ENCODE results near the gene GRIP1. TPM values are rescaled to one million over a fixed set of nuclear protein-coding genes. Genes with fewer than 3 reads are reported as not detected.

GRIP1 gene
- total and polyA plus RNA-seq, 2 experiments from 2014 or later, result 5.1 to 13.7 TPM

- Histone ChIP-seq H3F3A (replicated peaks; ENCODE audit: low read depth) (no peaks in the 10 kb centered on the region), H3K27ac (ENCODE audit: low read depth) (no peak overlapping the region), H3K9me2 (ENCODE audit: insufficient read depth) (no peaks in the 10 kb centered on the region; the same call in 1 of the 2 replicates), H2AFZ (no peak overlapping the region), H3K27me3 (ENCODE audit: insufficient read depth) (no peaks in the 10 kb centered on the region), H3K4me1 (ENCODE audit: insufficient read depth) (no peaks in the 10 kb centered on the region), H3K36me3 (ENCODE audit: insufficient read depth) (no peaks in the 10 kb centered on the region), H3K4me2 (no peak overlapping the region), H4K20me1 (replicated peaks; ENCODE audit: insufficient read depth) (no peaks in the 10 kb centered on the region), H3K79me2 (replicated peaks; ENCODE audit: insufficient read depth) (no peaks in the 10 kb centered on the region), H3K4me3 (no peak overlapping the region)
- Mint-ChIP-seq H3K4me1 (0 out of 3 replicates have a peak, but pooled peaks cover 4% of the 10 kb centered on the region), H3K4me3 (no peak overlapping the region), H3K36me3 (ENCODE audit: low read depth) (no peaks in the 10 kb centered on the region), H3K27me3 (ENCODE audit: insufficient read depth, low read depth, poor library complexity) (no peaks in the 10 kb centered on the region), H3K9me3 (no peaks in the 10 kb centered on the region), H3K27ac (no peak overlapping the region)
- DNase-seq (ENCODE audit: low spot score) (no peak), ATAC-seq (no peak)
- TF ChIP-seq POLR2AphosphoS5 (IDR thresholded peaks at IDR 0.05; ENCODE audit: low read depth) (no peak), STAT1 (IDR thresholded peaks at IDR 0.05; ENCODE audit: unreplicated experiment) (no peak), ZNF114 (CRISPR knock-in tag; IDR thresholded peaks at IDR 0.05) (no peak), ZNF331 (CRISPR knock-in tag; IDR thresholded peaks at IDR 0.05; ENCODE audit: low read depth) (no peak), EZH2 (IDR thresholded peaks at IDR 0.05; ENCODE audit: low read depth, unreplicated experiment) (no peak), CREB1 (CRISPR knock-in tag; IDR thresholded peaks at IDR 0.05; ENCODE audit: low read depth) (no peak), JUNB (IDR thresholded peaks at IDR 0.05; ENCODE audit: unreplicated experiment) (no peak)
Observed at GRCh38 chr12:66375560-66375959, 303.3 kb downstream of the GRIP1 start.

- Histone ChIP-seq H3K27ac (ENCODE audit: low read depth) (no peak overlapping the region), H3K4me2 (no peak overlapping the region), H3K27me3 (ENCODE audit: insufficient read depth) (no peaks in the 10 kb centered on the region), H2AFZ (no peak overlapping the region), H3K4me3 (no peak overlapping the region), H3K36me3 (ENCODE audit: insufficient read depth) (no peaks in the 10 kb centered on the region), H3K79me2 (replicated peaks; ENCODE audit: insufficient read depth) (no peaks in the 10 kb centered on the region), H4K20me1 (replicated peaks; ENCODE audit: insufficient read depth) (no peaks in the 10 kb centered on the region), H3K4me1 (ENCODE audit: insufficient read depth) (no peaks in the 10 kb centered on the region), H3F3A (replicated peaks; ENCODE audit: low read depth) (no peaks in the 10 kb centered on the region), H3K9me2 (ENCODE audit: insufficient read depth) (no peaks in the 10 kb centered on the region; the same call in 1 of the 2 replicates)
- Mint-ChIP-seq H3K4me3 (no peak overlapping the region), H3K36me3 (ENCODE audit: low read depth) (no peaks in the 10 kb centered on the region), H3K9me3 (no peaks in the 10 kb centered on the region), H3K4me1 (peaks cover 4% of the 10 kb centered on the region; the same call in 1 of the 3 replicates), H3K27me3 (ENCODE audit: insufficient read depth, low read depth, poor library complexity) (no peaks in the 10 kb centered on the region), H3K27ac (no peak overlapping the region)
- ATAC-seq (no peak), DNase-seq (ENCODE audit: low spot score) (no peak)
- TF ChIP-seq EZH2phosphoT487 (IDR thresholded peaks at IDR 0.05; ENCODE audit: unreplicated experiment) (no peak), POLR2AphosphoS5 (IDR thresholded peaks at IDR 0.05; ENCODE audit: low read depth) (no peak), REST (IDR thresholded peaks at IDR 0.05; ENCODE audit: unreplicated experiment) (no peak), ETS1 (IDR thresholded peaks at IDR 0.05) (no peak), ZNF331 (CRISPR knock-in tag; IDR thresholded peaks at IDR 0.05; ENCODE audit: low read depth) (no peak), ZNF462 (CRISPR knock-in tag; IDR thresholded peaks at IDR 0.05) (no peak), CREB1 (CRISPR knock-in tag; IDR thresholded peaks at IDR 0.05; ENCODE audit: low read depth) (no peak)
Observed at GRCh38 chr12:66371982-66372381, 306.9 kb downstream of the GRIP1 start.
